COR-L47 (cell line): ENCODE data around the gene MTM1.
A peak's percentile ranks its signal among the peaks of the same experiment; 100 is the strongest.

ENCODE experiments used
- DNase-seq: peaks from one replicate; lab custom pipeline; 2025; lab: John Stamatoyannopoulos, UW

Gene MTM1

DNA sequence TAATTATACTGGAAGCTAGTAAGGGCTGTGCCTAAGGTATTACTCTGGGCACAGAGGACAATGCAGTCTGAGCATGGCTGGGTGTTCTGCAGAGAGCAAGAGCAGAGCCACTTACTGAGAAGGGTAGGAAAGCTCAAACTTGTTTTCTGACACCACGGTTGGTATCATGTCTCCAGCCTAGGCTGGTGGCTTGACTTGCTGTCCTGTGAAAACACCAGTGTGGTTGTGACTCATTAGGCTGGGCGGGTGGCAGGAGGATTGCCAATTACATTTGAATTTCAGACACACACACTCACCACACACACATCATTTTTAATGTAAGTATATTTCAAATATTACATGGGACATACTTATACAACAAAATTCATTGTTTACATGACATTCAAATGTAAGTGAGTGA is 19.7 kb upstream of the MTM1 start:
- no peak for DNase-seq

DNA sequence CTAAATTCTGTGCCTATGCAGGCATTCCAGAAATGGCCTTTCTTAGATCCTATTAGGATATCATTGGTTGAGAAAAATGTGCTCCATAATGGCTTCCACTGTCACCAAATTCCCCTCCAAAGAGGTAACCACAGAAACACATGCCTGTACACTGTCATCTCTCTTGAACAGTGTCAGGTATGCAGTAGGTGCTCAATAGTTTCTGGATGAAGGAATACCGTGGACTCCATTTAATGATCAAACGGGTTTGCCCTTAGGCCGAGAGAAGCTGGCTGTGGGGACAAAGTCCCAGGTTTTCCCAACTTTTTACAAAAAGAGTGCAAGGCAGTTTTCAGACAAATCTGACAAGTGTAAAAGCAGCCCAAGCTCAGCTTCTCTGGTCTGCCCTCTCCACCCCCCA is 16.5 kb upstream of the MTM1 start:
- DNase-seq, result no peak

- no peak for DNase-seq
Observed at GRCh38 chrX:150558424-150558823, 10.0 kb upstream of the MTM1 start.

- DNase-seq, result no peak
Observed at GRCh38 chrX:150564838-150565237, 3.6 kb upstream of the MTM1 start.

GRCh38 chrX:150565551-150565950 is 2.9 kb upstream of the MTM1 start:
- no peak for DNase-seq

GRCh38 chrX:150566734-150567182 is 1.7 kb upstream of the MTM1 start:
- DNase-seq, result no peak

- no peak for DNase-seq
Observed at GRCh38 chrX:150567645-150568319, 639 bp upstream of the MTM1 start.

GRCh38 chrX:150569155-150569477 is 695 bp downstream of the MTM1 start:
- no peak for DNase-seq

- no peak for DNase-seq
Observed at GRCh38 chrX:150570512-150570911, 2.1 kb downstream of the MTM1 start.

DNA sequence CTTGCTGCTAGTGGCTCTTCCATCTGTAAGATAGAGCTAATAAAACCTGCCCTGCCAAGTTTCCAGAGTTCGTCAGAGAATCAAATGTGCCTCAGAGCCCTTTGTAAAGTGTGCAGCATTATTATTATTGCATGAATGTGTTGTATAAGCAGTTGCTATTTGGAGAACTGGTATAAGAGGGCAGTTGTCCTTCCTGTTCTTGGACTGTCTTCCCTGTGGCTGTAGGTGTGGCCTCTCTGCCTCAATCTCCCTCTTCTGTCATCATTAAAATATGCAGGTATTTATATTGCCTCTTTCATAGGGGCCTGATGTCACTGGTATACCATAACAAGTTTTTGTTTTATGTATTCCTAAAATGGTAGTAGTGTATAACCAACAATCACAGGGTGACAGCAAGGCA is 3.8 kb downstream of the MTM1 start:
- no peak for DNase-seq

GRCh38 chrX:150573106-150573505 is 4.7 kb downstream of the MTM1 start:
- DNase-seq, result no peak

- no peak for DNase-seq
Observed at GRCh38 chrX:150573702-150574101, 5.3 kb downstream of the MTM1 start.

GRCh38 chrX:150574559-150575418 is 6.4 kb downstream of the MTM1 start:
- no peak for DNase-seq

GRCh38 chrX:150575419-150575814 is 7.0 kb downstream of the MTM1 start:
- peak; percentile 15 for DNase-seq

DNA sequence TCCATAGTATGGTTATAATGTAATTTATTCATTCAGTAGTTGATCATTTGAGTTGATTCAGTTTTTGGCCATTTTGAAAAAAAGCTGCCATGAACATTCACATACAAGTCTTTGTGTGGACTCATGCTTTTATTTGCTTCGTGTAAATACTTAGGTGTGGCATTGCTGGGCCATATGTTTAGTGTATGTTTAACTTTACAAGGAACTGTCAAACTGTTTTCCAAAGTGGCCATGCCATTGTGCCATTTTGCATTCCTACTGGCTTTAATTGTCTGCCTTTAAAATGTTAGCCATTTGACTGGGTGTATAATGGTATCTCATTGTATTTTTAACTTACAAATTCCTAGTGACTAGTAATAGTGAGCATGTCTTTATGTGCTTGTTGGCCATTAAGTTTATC is 8.8 kb downstream of the MTM1 start:
- DNase-seq, result no peak

DNA sequence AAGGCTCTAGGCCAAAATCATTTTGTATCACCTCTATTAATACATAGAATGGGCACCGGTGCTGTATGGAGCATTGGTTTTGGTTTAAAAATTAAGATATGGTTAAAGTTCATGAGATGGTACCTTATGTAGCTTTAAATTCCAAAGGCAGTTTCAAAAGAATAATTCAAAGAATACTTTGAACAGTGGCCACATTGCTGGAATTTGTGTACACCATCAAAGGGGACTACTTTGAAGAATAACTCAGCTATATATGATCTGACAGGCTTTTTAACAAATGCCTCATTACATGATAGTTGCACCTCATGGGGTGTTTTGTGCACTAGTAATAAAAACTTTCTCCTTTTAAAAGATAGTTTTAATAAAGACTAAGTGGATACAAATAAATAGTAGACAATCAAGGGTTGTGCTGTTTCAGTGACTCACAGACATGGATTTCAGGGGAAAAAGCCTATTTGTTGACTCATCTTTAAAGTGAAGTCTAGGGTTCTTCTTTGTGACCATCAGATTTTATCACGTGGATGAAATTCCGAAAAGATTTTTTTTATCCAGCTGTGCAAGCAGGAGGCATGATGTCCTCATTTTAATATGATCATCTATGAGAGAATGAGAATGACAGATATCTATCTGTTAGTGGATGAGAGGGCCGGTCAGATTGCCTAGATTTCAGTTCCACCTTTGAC is 12.8 kb downstream of the MTM1 start:
- DNase-seq, result no peak

- DNase-seq, result no peak
Observed at GRCh38 chrX:150582338-150582948, 14.0 kb downstream of the MTM1 start.

DNA sequence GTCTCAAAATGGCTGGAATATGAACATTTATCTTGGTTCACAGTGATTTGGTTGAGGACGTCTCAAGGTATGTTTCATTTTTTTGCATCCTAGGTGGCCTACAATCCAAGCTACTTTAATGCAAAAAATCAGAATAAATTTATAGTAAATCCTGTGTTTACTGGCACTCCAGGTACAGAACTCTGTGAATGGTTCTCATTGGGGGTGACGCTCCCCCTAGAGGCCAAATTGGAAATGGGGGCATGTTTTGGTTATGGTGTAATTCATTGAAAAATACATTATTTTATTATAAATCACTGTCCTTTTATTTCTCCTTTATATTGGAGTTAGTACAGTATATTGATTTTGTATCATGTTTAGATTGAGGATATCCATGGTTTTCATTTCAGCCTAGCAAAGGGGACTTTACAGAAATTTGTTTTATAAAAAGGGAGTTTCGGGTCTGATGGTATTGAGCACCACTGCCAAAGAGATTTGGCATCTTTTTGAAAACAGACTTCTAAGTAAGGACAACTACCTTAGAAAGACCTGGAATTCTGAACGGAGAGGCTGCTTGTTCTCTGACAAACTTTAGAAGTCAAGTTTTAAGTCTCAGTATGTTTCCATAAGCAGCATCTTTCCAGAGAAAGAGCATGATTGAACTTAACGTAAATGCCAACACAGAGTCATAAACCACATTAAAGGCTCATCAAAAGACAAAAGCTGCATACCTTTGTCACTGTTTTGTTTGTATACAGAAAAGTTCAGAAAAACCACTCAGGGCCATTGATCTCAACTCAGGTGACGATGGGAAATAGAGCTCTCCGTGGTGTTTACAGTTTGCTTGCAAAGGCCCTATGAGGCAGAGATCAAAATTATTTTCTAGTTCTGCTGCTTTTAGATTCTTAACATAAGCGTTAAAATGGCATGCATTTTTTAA is 19.4 kb downstream of the MTM1 start:
- DNase-seq, result no peak

DNA sequence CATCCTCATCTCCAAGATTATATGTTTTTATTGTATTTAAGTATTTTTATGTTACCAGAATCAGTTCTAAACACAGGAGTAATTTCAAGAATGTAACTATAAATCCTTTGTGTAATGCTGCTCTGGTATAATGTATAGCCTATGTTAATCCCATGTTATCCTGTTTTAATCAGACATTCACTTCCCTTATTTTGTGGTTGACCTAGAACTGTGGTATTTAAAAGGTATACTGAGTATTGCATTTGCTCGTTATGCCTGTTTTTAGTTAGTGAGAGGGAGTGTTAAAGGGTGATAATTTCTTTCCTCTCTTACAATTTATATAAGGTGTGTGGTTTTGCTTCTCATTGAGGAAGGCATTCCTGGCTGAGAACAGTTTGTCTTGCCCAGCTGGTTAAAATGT is 26.2 kb downstream of the MTM1 start:
- no peak for DNase-seq

DNA sequence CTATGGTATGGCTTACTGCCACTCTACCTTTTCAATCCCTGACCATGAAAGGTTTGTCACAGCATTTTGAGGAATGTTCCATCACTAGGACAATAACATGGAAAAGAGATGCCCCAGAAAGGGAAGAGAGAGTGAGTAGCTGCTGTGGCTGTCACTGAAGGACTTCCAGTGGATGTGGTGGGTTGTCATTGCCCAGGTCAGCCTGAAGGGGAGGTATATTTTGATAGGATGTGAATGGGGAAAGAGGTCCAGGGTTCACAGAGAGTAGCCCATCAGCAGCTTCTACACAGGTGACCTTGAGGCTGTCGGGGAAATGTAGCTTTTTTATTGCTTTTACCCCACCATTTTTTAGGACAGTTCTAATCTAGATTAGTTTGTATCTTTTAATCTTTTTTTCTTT is 30.8 kb downstream of the MTM1 start:
- DNase-seq, result no peak

- DNase-seq, result no peak
Observed at GRCh38 chrX:150602296-150602695, 33.9 kb downstream of the MTM1 start.

DNA sequence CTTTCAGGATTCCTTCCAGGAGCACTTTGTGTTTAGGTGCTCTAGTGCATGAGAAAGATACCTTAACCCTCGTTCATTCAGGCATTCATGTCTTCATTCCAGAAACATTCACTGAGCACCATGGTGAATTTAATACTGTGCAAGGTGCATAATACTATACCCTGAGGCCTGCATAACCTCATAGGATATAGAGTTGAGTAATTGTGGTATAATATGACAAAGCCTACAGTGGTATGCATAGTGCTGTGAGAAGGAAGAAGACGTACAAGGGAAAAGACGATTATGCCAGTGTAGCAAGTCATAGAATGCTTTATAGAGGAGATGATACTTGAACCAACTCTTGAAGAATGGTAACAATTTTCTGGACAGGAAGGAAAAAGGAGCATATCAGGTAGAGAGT is 34.3 kb downstream of the MTM1 start:
- no peak for DNase-seq
